RKO (cell line): ENCODE results near the gene ATXN7L1.
"Not testable (repeated sequence)": the region's sequence is repeated elsewhere in the genome, so short reads cannot be mapped to it uniquely, and the experiment has no call there.

Source experiments
- DNase-seq: peaks from one replicate; pipeline ENCODE4 v3.0.0-alpha.2; 2016; ENCODE audit warnings: low spot score

The ATXN7L1 gene

DNA sequence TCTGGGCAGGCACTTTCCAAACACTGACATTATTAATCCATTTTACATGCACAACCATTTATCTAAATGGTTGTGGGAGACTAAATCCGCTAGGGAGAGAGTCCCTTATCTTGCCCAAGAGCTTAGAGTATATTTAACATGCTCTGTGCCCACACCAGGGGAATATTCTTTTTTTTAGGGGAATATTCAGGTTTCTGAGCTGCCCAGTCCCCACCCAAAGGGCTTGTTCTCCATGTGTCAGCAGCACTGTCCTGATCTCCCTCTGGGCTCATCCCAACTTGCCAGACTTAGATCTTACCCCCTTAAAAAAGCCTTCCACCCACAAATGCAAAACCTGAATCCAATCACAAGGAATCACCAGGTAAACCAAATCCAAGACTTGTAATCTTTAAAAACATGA, 132.1 kb downstream of the ATXN7L1 start:
- no peak for DNase-seq

DNA sequence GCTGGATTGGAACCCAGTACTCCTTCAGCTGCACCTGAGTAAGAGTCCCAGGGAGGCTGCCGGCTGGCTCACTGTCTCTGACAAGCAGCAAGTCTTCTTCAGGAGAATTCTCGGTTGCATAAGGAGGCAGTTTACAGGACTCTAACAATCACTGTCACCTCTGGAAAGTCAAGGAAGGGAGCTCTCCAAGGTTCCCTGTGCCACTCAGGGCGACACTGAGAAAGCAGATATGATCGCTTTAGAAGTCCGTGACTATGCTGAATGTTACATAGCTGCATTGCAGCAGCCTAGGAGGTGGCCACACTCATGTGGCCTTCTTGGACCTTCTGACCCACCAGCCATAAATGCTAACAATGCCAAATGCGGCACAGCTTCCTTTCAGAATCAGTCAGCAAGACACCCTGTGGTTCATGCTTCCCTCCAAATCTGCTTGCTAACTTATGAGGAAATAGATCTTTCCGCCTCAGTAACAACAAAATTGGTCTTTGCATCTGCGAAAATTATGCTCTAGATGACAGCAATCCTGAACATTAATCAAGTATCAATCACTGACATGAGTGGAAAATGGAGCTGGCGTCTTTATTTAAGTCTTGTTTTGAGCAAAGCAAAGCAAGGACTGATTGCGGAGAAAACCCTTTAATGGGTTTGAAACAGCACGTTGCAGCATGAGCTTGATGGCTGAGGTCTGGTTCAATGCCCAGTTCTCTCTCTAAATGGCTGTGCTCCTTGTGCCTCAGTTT, 132.9 kb downstream of the ATXN7L1 start:
- DNase-seq = no peak

DNA sequence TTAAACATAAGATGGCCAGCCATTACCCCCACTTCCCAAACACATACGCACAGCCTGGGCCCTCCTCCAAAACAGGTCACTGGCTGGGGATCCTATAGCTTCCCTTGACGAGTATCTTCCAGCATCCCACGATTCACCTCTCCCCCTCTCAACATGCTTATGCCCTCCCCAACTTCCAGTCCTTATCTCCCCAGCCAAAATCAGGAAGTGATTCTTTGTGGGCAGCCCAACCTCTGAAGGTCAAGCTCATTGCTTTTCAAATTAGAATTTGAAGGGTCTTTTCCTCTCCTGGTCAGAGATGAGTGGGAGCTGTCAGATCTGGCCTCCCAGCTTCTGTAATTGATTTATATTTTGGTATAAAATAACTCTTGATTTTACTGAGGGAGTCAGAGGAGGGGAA, 133.6 kb downstream of the ATXN7L1 start:
- no peak for DNase-seq

DNA sequence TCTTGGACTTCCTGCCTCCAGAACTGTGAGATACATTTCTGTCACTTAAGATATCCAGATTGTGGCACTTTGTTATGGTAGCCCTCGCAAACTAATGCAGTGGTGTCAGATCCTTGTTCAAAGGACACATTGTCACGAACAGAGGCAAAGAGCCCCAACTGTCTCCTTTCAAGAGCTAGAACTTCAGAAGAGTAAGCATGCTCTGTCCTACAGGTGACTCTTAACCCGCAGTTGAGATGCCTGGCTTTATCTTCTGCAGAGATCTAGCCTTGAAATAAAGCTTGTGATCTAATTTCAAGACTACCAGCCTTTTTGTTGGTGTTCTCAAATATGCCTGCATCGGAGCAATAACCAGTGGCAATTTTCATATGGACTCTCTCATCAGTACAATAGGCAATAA, 134.4 kb downstream of the ATXN7L1 start:
- no peak for DNase-seq

DNA sequence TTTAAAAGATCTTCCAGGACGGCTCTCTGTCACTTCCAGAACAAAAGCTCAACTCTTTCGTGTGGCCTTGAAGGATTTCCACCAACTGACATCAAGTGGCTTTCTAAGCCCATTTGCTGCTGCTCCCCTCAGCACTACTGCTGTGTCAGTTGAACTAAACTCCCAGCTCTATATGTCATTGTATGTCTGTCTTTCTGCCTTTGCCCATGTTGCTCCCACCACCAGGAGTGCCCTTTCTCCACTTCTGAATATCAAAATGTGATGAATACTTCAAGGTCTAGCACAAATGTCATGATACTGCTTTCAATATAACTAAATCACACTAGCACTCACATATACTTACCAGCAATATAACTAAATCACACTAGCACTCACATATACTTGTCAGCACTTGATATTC, 138.3 kb downstream of the ATXN7L1 start:
- DNase-seq = no peak

DNA sequence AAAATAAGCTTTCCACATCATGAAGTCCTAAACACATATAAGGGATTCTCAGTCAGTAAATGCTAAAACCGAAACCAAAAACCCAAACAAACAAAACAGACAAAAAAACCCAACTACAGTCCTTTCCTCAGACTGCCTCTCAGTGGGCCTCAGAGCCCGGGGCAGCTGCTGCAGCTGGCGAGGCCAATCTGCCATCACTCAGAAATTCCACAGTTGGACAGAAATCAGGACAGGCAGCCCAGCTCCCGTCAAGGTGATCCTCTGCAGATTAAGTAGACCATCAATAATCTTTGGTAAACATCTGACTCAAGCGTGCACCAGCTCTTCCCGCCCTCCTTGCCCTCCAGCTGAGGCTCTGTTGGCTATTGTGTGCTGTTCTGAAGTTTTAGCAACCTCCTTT, 142.2 kb downstream of the ATXN7L1 start:
- no peak for DNase-seq

DNA sequence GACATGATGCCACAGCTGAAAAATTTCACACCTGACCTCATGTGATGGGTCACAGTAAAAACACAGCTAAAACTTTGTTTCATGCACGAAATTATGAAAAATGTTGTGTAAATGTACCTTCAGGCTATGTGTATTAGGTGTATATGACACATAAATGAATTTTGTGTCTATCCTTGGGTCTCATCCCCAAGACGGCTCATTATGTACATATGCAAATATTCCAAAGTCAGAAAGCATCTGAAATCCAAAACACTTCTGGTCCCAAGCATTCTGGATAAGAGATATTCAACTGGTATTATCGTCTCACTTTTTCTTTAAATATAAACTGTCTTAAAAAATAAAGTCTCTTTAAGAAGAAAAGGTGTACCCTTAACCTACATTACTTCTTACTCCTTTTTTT, 145.4 kb downstream of the ATXN7L1 start:
- DNase-seq = no peak

DNA sequence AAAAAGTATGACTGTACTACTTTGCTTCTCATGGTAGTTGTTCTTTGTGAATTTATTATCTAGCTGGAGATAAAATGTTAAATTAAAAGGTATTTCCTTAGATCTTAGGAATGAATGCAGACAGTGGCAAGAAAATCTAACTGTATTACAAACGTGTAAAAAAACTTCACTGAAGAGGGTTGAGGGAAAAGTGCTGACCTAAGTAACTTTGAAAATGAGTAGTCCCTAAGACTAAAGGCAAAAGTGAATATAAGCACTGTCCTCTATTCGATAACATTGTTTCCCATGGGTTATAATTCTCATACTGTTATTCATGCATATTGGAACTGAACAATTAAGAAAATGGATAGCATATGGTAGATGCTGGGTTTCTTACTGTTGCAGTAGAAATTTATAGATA, 148.4 kb downstream of the ATXN7L1 start:
- no peak for DNase-seq

DNA sequence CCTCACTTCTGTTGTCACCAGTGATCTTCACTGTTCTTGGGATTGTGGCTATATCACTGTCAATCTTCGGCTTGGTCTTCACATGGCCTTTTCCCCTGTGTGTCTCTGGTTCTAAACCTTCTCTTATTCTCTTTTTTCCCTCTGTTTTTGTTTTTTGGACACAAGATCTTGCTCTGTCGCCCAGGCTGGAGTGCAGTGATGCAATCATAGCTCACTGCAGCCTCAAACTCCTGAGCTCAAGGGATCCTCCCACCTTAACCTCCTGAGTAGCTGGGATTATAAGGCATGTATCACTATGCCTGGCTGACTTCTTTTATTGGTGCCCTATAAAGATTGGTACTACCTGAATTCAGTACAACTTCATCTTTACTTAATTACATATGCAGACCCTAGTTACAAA, 151.7 kb downstream of the ATXN7L1 start:
- no peak for DNase-seq

DNA sequence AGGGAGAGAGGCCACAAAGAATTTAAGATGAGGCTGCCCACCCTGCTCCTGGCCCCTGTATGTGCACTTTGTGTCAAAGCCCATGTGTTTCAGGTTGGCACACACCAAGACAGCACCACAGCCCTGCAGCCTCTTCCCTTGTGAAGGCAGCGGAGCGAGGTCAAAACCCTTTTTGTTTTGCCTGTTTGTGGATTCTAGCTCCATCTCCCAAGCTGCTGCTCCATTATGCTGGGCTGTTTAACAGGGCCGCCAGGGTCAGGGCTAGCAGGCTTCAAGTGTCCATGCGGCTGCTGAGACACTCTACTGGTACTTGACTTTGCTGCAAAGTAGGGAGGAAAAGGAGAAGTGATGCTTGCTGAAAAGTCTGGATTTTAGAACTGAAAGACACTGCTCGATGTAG, 152.8 kb downstream of the ATXN7L1 start:
- no peak for DNase-seq

DNA sequence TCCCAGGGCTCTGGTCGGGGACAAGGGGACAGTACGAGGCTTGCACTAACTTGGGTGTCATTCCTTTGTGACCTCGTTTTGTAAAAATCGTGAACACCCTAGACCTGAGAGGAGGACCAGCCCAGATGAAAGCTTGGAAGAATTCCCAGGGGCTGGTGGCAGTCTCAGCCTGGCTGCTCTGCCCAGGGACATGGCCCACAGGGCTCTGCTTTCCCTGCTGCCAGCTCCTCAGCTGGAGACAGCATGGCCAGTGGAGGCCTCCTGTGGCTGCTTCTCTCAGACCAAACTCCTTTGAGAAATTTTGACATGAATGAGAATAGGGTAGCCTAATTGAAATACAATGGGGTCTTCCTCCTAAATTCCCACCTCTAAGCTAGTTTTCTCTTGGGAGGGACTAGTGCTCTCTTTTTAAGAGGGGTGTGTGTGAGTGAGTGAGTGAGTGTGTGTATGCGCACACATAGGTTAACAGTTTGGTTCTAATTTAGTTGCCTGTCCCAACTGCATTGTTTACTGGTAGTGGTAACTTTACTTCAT, 154.8 kb downstream of the ATXN7L1 start:
- no peak for DNase-seq

DNA sequence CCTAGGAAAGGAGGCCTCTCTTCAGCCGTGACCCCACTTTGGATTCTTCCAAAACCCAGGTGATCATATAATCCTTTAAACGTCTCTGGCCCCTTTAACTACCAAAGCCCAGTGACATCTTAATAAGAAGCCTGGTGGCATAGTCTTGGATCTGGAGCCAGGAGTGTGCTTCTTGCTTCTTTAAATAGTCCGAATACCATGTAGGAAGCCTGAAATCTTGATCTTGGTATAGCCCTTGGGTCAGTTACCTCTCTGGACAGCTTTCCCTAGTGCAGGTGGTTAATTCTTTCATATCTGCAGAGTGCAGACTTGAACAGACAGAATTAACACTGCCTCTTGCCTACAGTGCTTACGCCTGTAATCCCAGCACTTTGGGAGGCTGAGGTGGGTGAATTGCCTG, 156.5 kb downstream of the ATXN7L1 start:
- DNase-seq = no peak

DNA sequence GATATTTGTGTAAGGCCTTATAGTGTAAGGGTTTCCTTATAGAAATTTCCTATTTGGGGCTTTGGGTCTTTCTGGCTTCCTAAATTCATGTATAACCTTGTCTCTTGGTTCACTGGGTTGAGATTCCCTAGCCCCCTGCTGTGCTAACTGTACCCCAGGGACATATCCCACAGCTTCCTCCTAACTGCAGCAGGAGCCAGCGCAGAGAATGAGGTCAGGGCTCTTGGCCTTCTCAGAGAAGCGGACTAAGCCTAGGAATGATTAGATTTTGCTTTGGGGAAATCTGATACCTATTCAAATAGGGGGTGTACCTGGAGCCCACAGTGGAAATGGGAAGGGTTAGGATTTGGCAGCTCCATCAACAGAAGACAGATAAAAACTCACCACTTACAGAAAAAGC, 157.0 kb downstream of the ATXN7L1 start:
- DNase-seq = no peak

DNA sequence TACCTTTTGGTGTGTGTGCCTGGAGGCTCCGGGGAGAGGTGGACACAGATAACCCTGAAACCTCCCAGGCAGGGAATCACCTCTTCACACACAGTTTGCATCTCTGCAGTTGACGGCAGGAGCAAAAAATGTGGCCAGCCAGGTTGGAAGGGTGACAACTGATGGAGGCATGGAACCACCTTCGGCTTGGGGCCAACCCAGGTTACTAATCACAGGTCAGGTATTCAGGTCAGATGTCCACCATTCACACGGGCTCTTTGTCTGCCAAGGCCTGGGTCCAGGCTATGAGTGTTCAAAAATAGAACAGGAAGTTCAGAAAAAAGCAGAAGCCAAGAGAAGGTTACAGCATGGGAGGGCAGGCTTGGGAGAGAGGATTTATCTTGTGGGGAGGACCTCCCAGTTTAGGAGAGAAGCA, 157.9 kb downstream of the ATXN7L1 start:
- no peak for DNase-seq

DNA sequence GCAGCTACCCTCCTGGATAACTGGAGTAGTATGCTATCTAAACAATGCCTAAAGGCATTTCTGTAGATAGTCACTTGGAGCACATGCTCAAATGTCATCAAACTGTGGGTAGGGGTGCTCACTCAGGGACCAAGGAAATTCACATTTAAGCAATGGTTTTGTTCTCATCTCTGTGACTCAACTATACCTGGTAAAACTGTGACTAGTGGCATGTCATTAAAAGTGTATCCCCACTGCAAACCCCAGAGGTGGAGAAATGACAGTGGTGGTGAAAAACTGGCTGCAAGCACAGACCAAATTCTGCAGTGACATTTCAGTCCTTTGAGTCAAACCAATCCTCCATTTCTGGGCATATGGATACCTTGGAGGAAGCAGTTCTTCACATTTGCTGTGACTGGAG, 160.9 kb downstream of the ATXN7L1 start:
- DNase-seq = no peak

DNA sequence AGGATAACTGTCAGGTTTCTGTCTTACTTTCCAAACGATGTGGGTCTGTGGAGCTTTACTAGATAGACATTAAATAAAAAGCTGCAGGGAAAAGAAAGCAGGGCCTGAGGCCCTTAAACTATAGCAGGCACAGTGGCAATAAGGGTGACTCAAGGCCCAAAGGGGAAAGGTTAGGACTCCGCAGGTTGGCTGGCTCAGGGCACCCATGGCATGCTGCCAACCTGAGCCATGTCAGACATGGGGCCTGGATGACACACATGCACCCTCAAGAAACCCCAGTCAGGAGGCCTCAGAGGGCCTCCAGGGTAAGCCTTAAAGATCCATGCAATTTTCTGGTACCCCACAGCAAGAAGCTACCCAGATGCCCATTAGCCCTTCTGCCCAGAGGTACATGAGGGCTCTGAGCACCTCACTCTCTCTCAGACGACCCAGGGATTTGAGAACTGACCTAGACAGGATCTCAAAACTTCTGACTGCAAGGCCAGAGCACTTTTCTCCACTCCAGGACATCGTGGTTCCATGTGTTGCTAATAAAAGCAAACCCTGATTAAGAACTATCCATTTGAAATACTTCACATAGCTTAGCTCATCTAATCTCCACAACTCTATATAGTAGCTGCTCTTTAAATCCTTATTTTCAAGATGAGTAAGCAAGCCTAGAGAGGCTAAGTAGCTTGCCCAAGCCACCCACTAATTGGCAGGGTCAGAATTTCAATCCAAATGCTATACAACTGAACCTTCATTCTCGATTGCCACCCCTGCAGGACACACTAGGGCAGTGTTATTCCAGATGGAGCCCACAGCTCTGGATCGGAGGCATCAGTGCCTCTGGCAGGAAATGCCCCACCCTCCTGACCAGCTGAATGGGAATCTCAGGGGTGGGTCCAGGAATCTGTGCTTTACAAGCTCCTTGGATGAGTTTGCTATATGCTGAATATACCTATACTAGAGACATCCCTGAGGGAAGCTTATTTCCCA, 162.6 kb downstream of the ATXN7L1 start:
- DNase-seq = no peak

DNA sequence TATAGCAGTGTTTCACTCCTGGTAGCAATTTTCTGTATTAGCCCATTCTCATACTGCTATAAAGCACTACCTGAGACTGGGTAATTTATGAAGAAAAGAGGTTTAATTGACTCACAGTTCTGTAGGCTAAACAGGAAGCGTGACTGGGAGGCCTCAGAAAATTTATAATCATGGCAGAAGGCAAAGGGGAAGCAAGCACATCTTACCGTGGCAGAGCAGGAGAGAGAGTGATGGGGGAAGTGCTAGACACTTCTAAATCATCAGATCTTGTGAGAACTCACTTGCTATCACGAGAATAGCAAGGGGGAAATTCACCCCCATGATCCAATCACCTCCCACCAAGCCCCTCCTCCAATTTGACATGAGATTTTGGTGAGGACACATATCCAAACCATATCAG, 163.5 kb downstream of the ATXN7L1 start:
- no peak for DNase-seq

DNA sequence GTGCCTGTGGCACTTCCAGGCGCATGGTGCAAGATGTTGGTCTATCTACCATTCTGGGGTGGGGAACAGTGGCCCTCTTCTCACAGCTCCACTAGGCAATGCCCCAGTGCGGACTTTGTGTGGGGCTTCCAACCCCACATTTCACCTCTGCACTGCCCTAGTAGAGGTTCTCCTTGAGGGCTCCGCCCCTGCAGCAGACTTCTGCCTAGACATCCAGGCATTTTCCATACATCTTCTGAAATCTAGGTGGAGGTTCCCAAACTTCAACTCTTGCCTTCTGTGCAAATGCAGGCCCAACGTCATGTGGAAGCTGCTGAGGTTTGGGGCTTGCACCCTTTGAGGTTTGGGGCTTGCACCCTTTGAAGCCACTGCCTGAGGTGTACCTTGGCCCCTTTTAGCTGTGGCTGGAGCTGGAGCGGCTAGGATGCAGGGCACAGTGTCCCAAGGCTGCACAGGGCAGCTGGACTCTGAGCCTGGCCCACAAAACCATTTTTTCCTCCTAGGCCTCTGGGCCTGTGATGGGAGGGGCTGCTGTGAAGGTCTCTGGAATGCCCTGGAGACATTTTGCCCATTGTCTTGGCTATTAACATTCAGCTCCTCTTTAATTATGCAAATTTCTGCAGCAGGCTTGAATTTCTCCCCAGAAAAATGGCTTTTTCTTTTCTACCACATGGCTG, 164.5 kb downstream of the ATXN7L1 start:
- no peak for DNase-seq

DNA sequence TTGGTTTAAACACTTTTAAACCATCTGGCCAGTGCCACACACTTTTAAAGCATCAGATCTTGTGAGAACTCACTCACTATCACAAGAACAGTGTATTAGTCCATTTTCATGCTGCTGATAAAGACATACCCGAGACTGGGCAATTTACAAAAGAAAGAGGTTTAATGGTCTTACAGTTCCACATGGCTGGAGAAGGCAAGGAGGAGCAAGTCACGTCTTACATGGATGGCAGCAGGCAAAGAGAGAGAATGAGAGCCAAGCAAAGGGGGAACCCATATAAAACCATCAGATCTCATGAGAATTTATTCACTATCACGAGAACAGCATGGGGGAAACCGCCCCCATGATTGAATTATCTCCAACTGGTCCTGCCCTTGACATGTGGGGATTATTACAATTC, 165.7 kb downstream of the ATXN7L1 start:
- not testable (repeated sequence) for DNase-seq

DNA sequence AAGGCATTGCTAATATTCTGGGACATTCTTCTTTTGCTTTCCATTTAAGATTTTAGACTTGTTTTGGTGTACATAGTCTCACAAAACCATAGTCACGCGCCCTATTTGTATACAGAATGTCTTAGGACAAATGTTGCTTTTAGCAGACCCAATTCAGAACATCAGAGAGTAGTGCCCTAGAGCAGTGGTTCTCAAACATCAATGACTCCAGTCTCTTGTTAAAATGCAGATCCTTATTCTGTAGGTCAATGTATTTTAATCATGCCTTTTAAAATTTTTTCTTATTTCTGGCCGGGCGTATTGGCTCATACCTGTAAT, 167.7 kb downstream of the ATXN7L1 start:
- DNase-seq = no peak

DNA sequence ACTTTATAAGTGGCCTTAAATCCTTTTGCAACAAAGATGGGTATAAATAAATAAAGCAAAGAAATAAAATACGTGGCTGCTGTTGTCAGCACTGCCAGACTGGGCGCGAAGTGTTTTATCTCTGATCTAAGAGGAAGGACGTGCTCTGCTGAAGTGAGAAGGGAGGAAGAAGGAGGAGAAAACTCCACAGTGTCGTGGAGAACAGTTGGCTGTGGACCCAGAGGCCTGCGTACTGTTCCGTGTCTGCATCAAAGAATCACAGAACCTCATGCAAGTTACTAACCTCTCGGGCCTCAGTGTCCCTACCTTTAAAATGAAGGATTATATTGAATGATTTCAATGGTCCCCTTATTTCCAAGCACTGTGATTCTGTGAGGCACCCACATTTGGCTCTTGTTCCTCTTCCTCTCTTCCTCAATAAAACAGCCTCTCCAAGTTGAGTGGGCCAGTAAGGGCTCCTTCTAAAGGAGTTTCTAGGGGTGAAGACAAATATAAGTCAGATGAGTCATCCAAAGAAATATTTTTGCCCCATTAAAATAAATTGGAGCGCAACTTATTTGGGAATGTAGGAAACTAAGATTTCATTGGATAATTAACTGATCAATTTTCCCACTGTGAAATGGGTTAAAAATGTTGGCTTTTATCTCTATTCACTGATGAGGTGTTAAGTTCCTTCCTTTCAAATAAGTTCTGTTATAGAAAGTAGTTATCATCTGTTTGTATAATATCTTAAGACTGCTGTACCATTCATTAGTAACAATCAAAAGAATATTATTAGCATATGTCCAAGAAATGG, 168.2 kb downstream of the ATXN7L1 start:
- no peak for DNase-seq

DNA sequence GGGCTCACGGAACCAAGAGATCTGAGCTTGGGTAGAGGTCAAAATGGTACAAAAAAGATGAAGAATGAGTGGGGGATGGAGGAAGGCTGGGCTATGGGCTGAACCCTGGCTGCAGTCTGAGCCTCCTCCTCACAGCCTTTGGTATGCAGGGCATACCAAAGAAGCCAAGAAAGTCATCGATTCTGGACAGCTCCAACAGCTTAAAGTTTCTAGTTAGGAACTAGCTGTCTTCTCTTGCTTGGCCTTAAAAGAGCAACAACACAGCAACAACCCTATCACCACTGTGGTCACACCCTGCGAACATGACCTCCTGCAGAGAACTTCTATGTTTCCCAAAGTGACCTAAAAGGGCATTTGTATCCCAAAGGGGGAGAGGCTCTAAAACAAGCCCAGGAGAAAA, 169.0 kb downstream of the ATXN7L1 start:
- DNase-seq = no peak
